HEK293T (cell line): ENCODE data around the gene HBE1.

Experiments used
- ARNT ChIP-seq: fragments of 450-650 bp; IDR thresholded peaks from 2 replicates; pipeline ENCODE4 v1.6.1; 2017; ENCODE audit warnings: mild to moderate bottlenecking
- CTBP1 ChIP-seq: fragments of 450-650 bp; IDR thresholded peaks from 2 replicates; pipeline ENCODE4 v1.6.1; 2016; ENCODE audit warnings: borderline replicate concordance
- FOXA1 ChIP-seq: fragments of 450-650 bp; IDR thresholded peaks from 2 replicates; pipeline ENCODE4 v1.6.1; 2016; ENCODE audit warnings: mild to moderate bottlenecking
- FOXK2 ChIP-seq: fragments of 450-650 bp; IDR thresholded peaks from 2 replicates; pipeline ENCODE4 v1.6.1; 2016; ENCODE audit warnings: mild to moderate bottlenecking
- L3MBTL2 ChIP-seq: fragments of 450-650 bp; conservative IDR thresholded peaks from 2 replicates; pipeline ENCODE4 v1.6.1; 2016; ENCODE audit warnings: mild to moderate bottlenecking
- TARDBP ChIP-seq: fragments of 450-650 bp; IDR thresholded peaks from 2 replicates; pipeline ENCODE4 v1.6.1; 2016
- TF ChIP-seq, protein P1 (sequence below): fragments of 450-650 bp; IDR thresholded peaks from 2 replicates; pipeline ENCODE4 v1.6.1; 2016

DNA sequence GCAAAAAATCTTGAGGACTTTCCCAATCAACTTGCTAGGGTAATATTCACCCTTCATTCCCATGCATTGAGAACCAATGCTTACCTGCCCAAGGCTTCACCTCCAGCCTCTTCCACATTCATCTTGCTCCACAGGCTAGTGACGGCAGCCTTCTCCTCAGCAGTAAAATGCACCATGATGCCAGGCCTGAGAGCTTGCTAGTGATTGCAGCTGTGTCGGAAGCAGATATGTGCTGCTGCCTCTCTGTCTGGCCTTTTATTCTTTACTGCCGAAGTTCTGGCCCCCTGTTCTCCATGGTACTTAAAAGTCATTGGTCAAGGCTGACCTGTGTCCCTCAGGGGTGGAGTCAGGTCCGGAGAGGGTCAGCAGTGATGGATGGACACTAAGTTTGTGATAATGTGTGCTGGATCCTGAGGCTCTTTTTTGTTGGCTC, at the start of gene HBE1:
- TF ChIP-seq TARDBP (no peak), CTBP1 (no peak), FOXK2 (no peak), FOXA1 (no peak), L3MBTL2 (no peak), ARNT (no peak)
- TF ChIP-seq, protein P1, sequence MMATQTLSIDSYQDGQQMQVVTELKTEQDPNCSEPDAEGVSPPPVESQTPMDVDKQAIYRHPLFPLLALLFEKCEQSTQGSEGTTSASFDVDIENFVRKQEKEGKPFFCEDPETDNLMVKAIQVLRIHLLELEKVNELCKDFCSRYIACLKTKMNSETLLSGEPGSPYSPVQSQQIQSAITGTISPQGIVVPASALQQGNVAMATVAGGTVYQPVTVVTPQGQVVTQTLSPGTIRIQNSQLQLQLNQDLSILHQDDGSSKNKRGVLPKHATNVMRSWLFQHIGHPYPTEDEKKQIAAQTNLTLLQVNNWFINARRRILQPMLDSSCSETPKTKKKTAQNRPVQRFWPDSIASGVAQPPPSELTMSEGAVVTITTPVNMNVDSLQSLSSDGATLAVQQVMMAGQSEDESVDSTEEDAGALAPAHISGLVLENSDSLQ = no peak
